ENCODE measurements around the gene DCC. TPM values are rescaled to one million over a fixed set of nuclear protein-coding genes. Genes with fewer than 3 reads are reported as not detected.

The DCC gene
- total and polyA plus RNA-seq, 11 donors, result 0.02 TPM; not detected in 10

DNA sequence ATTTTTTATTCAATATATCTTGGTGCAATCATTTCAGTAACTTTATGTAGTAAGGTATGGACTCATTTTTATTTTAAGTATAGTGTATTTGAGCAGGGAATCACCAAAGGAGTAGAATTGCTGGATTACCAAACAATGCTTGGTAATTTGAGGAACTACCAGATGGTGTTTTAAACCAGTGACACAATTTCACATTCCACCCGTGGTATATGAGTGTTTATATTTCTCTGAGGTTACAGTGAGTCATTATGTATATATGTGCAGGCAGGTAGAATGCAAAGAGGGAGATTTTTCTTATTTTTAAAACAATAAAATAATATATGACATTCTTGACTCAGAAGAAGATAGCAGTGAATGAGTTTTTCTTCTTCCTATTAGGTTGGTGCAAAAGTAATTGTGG lies 596.9 kb downstream of the DCC start:
- WGBS, 4 donors, result 33 to 45% (median 41%) methylated on average over 1 of the region's 1 CpG
- no peak for DNase-seq
- TF ChIP-seq POLR2A (IDR thresholded peaks at IDR 0.05), result no peak
- TF ChIP-seq, protein P1, sequence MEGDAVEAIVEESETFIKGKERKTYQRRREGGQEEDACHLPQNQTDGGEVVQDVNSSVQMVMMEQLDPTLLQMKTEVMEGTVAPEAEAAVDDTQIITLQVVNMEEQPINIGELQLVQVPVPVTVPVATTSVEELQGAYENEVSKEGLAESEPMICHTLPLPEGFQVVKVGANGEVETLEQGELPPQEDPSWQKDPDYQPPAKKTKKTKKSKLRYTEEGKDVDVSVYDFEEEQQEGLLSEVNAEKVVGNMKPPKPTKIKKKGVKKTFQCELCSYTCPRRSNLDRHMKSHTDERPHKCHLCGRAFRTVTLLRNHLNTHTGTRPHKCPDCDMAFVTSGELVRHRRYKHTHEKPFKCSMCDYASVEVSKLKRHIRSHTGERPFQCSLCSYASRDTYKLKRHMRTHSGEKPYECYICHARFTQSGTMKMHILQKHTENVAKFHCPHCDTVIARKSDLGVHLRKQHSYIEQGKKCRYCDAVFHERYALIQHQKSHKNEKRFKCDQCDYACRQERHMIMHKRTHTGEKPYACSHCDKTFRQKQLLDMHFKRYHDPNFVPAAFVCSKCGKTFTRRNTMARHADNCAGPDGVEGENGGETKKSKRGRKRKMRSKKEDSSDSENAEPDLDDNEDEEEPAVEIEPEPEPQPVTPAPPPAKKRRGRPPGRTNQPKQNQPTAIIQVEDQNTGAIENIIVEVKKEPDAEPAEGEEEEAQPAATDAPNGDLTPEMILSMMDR (IDR thresholded peaks at IDR 0.05), result no peak

DNA sequence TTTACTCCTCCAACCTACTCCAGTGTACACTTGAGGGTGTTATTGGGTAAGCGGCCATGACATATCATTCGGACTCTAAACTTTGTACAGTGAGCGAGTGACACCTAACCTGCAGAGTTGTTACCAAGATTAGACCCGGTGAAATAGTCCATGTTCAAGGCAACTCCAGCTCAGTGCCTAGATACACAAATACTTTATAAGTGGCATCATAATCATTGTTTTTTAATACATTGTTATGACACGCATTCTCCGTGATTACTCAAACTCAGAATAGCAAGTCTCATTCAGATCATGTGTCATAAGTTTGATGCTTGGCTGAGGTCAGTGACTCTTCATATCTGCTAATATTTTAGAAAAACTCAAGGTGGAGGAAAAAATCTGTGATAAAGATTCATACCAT lies 597.8 kb downstream of the DCC start:
- Histone ChIP-seq H3K9me3 (no peaks in the 10 kb centered on the region), H3K36me3 (no peaks in the 10 kb centered on the region), H3K27me3 (no peaks in the 10 kb centered on the region), H3K4me3 (no peak overlapping the region), H3K27ac (no peak overlapping the region), H3K4me1 (no peaks in the 10 kb centered on the region)
- WGBS, 4 donors, result 88 to 92% (median 91%) methylated on average over 6 of the region's 6 CpGs
- intact Hi-C loops (cut with DNase I), result no loop called here
- TF ChIP-seq, protein P1 (IDR thresholded peaks at IDR 0.05), result no peak
- TF ChIP-seq POLR2A (IDR thresholded peaks at IDR 0.05), result no peak
- ATAC-seq, result no peak
- DNase-seq, result no peak

More for the DNA sequence above, 596.9 kb downstream of the DCC start:
- no peak overlapping the region for H3K27ac ChIP-seq
- ATAC-seq, result no peak
- no peaks in the 10 kb centered on the region for H3K9me3 ChIP-seq
- H3K36me3 ChIP-seq, result no peaks in the 10 kb centered on the region
- no peaks in the 10 kb centered on the region for H3K4me1 ChIP-seq
- intact Hi-C loops (cut with DNase I), result no loop called here
- no peak overlapping the region for H3K4me3 ChIP-seq
- H3K27me3 ChIP-seq, result no peaks in the 10 kb centered on the region

DNA sequence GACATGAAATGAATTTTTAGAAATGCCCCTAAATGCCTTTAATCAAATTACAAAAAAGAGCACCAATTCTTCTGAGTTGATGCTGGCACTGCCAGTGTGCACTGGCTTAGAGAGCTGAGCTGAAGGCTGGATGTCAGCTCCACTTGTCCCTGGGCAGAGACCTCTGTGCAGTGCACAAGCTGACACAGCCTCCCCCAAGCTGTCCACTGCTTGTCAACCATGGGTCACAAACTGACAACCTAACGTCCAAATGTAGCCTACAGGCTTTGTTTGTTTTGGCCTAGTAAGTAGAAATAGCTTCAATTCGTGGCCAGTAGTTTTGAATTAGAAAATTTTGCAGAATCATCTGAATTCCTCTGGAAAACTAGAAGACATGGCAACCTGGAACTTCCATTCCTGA lies 605.6 kb downstream of the DCC start:
- no peaks in the 10 kb centered on the region for H3K9me3 ChIP-seq
- 24 to 31% (median 27%) methylated on average over 2 of the region's 2 CpGs for WGBS, 4 donors
- intact Hi-C loops (cut with DNase I), result no loop called here

DNA sequence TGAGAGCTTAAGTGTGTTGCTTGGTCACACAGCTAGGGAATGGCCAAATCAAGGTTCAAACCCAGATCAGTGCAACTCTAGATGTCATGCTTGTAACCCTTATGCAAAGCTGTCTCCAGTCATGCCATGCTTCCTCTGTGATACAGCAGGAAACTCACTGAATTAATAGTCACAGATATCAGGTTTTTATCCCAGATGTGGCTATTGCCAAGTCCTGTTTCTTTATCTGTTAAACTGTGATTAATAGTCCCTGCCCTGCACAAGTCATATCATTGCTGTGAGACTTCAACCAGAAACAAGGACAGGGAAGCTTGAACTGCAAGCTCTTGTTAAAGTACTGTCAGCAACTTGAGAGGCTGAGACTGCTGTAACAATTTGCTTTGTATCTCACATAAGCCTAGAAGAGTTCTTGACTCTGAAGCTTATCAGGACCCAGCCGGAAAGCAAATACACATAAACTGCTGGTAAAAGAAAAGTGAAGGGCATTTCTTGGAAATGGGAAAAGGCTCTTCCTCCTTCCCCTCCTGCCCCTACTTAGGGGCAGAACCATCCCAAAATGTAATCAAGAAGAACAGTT lies 609.0 kb downstream of the DCC start:
- ATAC-seq (no peak), DNase-seq (no peak)
- no peak for TF ChIP-seq POLR2A (IDR thresholded peaks at IDR 0.05)
- TF ChIP-seq, protein P1 (IDR thresholded peaks at IDR 0.05), result no peak
- Histone ChIP-seq H3K27me3 (no peaks in the 10 kb centered on the region), H3K9me3 (no peaks in the 10 kb centered on the region), H3K27ac (no peak overlapping the region), H3K4me3 (no peak overlapping the region), H3K4me1 (no peaks in the 10 kb centered on the region), H3K36me3 (no peaks in the 10 kb centered on the region)
- 11 to 32% (median 18%) methylated on average over 1 of the region's 1 CpG for WGBS, 4 donors
- intact Hi-C loops (cut with DNase I), result no loop called here

More for the DNA sequence above, 605.6 kb downstream of the DCC start:
- TF ChIP-seq, protein P1 (IDR thresholded peaks at IDR 0.05), result no peak
- TF ChIP-seq POLR2A (IDR thresholded peaks at IDR 0.05), result no peak
- Histone ChIP-seq H3K36me3 (no peaks in the 10 kb centered on the region), H3K27me3 (no peaks in the 10 kb centered on the region), H3K4me1 (no peaks in the 10 kb centered on the region), H3K27ac (no peak overlapping the region), H3K4me3 (no peak overlapping the region)
- ATAC-seq (no peak), DNase-seq (no peak)
